GM23248 (cell line): ENCODE results near the gene ARHGEF11. TPM values are rescaled to one million over a fixed set of nuclear protein-coding genes. Genes with fewer than 3 reads are reported as not detected.

Source experiments
- DNase-seq: peaks from one replicate; pipeline ENCODE4 v3.0.0-alpha.2; 2015
- H2AFZ ChIP-seq: fragments of 200-600 bp; sonication (generic); 2 replicates; pipeline ENCODE4 v1.6.1; 2016; ENCODE audit warnings: antibody characterized with exemption
- H3F3A ChIP-seq: fragments of 200-600 bp; sonication (generic); 2 replicates; pipeline ENCODE4 v1.6.1; 2016; ENCODE audit warnings: mild to moderate bottlenecking, antibody characterized with exemption, mixed run types; ENCODE audit not compliant: insufficient read depth
- H3K27ac ChIP-seq: fragments of 200-600 bp; sonication (generic); 2 replicates; pipeline ENCODE4 v1.5.1; 2016; ENCODE audit warnings: mild to moderate bottlenecking
- H3K27me3 ChIP-seq: fragments of 200-600 bp; sonication (generic); replicated peaks from 2 replicates; pipeline ENCODE4 v1.6.1; 2016; ENCODE audit warnings: mild to moderate bottlenecking; ENCODE audit not compliant: insufficient read depth
- H3K36me3 ChIP-seq: fragments of 200-600 bp; sonication (generic); 2 replicates; pipeline ENCODE4 v1.6.1; 2016; ENCODE audit warnings: low read depth, mild to moderate bottlenecking
- H3K4me1 ChIP-seq: fragments of 200-600 bp; sonication (generic); 2 replicates; pipeline ENCODE4 v1.6.1; 2016; ENCODE audit warnings: mild to moderate bottlenecking; ENCODE audit not compliant: insufficient read depth
- H3K4me2 ChIP-seq: fragments of 200-600 bp; sonication (generic); one replicate; pipeline ENCODE4 v1.6.1; 2016; ENCODE audit warnings: mild to moderate bottlenecking; ENCODE audit not compliant: unreplicated experiment
- H3K4me3 ChIP-seq: fragments of 200-600 bp; sonication (generic); 2 replicates; pipeline ENCODE4 v1.5.1; 2016; ENCODE audit warnings: mild to moderate bottlenecking
- H3K79me2 ChIP-seq: fragments of 200-600 bp; sonication (generic); 2 replicates; pipeline ENCODE4 v1.6.1; 2016; ENCODE audit warnings: mild to moderate bottlenecking; ENCODE audit not compliant: insufficient read depth
- H3K9ac ChIP-seq: fragments of 200-600 bp; sonication (generic); 2 replicates; pipeline ENCODE4 v1.6.1; 2016; ENCODE audit warnings: mild to moderate bottlenecking
- H3K9me2 ChIP-seq: fragments of 200-600 bp; sonication (generic); 2 replicates; pipeline ENCODE4 v1.6.1; 2016; ENCODE audit warnings: mixed run types, mild to moderate bottlenecking, moderate library complexity; ENCODE audit not compliant: insufficient read depth
- H3K9me3 ChIP-seq: fragments of 200-600 bp; sonication (generic); one replicate; pipeline ENCODE4 v1.6.1; 2017; ENCODE audit warnings: low read depth
- H4K20me1 ChIP-seq: fragments of 200-600 bp; sonication (generic); 2 replicates; pipeline ENCODE4 v1.6.0; 2016; ENCODE audit not compliant: insufficient read depth
- EZH2 ChIP-seq: fragments of 200-600 bp; sonication (generic); IDR thresholded peaks from 2 replicates; pipeline ENCODE4 v1.6.1; 2018; ENCODE audit warnings: antibody characterized with exemption, mild to moderate bottlenecking; ENCODE audit not compliant: insufficient read depth, poor library complexity, severe bottlenecking
- EZH2phosphoT487 ChIP-seq: fragments of 200-600 bp; sonication (generic); IDR thresholded peaks from 2 replicates; pipeline ENCODE4 v1.6.1; 2018; ENCODE audit warnings: antibody characterized with exemption, moderate library complexity, mild to moderate bottlenecking, low read depth; ENCODE audit not compliant: insufficient read depth
- WGBS, 2 experiments: methylation state at CpG; one replicate each; pipeline ENCODE4 v1.1.6; 2015 to 2017; ENCODE audit warnings: low lambda C conversion rate in 2 of 2, low coverage in 1 of 2; ENCODE audit errors: missing lambda C conversion rate in 2 of 2; 5-methylcytosine and 5-hydroxymethylcytosine counted together
- in situ Hi-C: fragments of 300-500 bp; cut with MboI; formaldehyde crosslinking; loops from 2 replicates; pipeline ENCODE4 v1.15.0; 2020
- polyA plus RNA-seq: library from polyadenylated mRNA; unstranded; fragments of >200 nt; fragmentation: Nextera tagmentation; extraction: Ambion mirVana; gene quantifications from 2 replicates; pipeline ENCODE4 v1.2.1, GENCODE V29; 2016
- total RNA-seq: library from RNA; depleted of rRNA; stranded (reverse); fragments of >200 nt; shearing (Covaris generic); gene quantifications from 2 replicates; pipeline ENCODE4 v1.2.3, GENCODE V29; 2014

Gene ARHGEF11
- total and polyA plus RNA-seq, 2 experiments from 2014 or later, result 13.3 to 23.0 TPM

- H3K27me3 ChIP-seq, result no peaks in the 10 kb centered on the region
- H3K9me3 ChIP-seq, result no peaks in the 10 kb centered on the region
- no peak overlapping the region for H3K9ac ChIP-seq
- 90 to 94% methylated on average over 7 of the region's 7 CpGs for whole genome bisulfite sequencing, 2 experiments
- peaks cover 16% of the 10 kb centered on the region; the same call in 1 of the 2 replicates for H3K36me3 ChIP-seq
- H3K4me2 ChIP-seq, result no peak overlapping the region
- no peaks in the 10 kb centered on the region for H3K4me1 ChIP-seq
- in situ Hi-C loops, result no loop called here
- H2AFZ ChIP-seq, result no peak overlapping the region
- TF ChIP-seq EZH2phosphoT487, result no peak
- TF ChIP-seq EZH2, result no peak
- H3F3A ChIP-seq, result no peaks in the 10 kb centered on the region
- H3K79me2 ChIP-seq, result no peaks in the 10 kb centered on the region
- H3K4me3 ChIP-seq, result no peak overlapping the region
- DNase-seq, result no peak
- no peak overlapping the region for H3K27ac ChIP-seq
- H4K20me1 ChIP-seq, result no peaks in the 10 kb centered on the region
- no peaks in the 10 kb centered on the region for H3K9me2 ChIP-seq
Observed at GRCh38 chr1:156942576-156942975, 103.0 kb downstream of the ARHGEF11 start.

GRCh38 chr1:156942176-156942575, 103.4 kb downstream of the ARHGEF11 start:
- Histone ChIP-seq H3K36me3 (peaks cover 16% of the 10 kb centered on the region; the same call in 1 of the 2 replicates), H3K27me3 (no peaks in the 10 kb centered on the region), H3K79me2 (no peaks in the 10 kb centered on the region), H3K9me2 (no peaks in the 10 kb centered on the region), H3F3A (no peaks in the 10 kb centered on the region), H3K4me1 (no peaks in the 10 kb centered on the region), H4K20me1 (no peaks in the 10 kb centered on the region), H3K9ac (no peak overlapping the region), H3K4me2 (no peak overlapping the region), H2AFZ (no peak overlapping the region), H3K9me3 (no peaks in the 10 kb centered on the region), H3K4me3 (no peak overlapping the region), H3K27ac (no peak overlapping the region)
- in situ Hi-C loops, result no loop called here
- TF ChIP-seq EZH2, result no peak
- no peak for TF ChIP-seq EZH2phosphoT487
- DNase-seq, result no peak
- WGBS, 2 experiments, result 81 to 87% methylated on average over 3 of the region's 3 CpGs

GRCh38 chr1:156941675-156942074, 103.9 kb downstream of the ARHGEF11 start:
- H3F3A ChIP-seq, result no peaks in the 10 kb centered on the region
- H3K36me3 ChIP-seq, result peaks cover 11% of the 10 kb centered on the region; the same call in 1 of the 2 replicates
- no peak overlapping the region for H3K4me3 ChIP-seq
- in situ Hi-C loops, result no loop called here
- no peaks in the 10 kb centered on the region for H3K9me2 ChIP-seq
- no peak for DNase-seq
- H2AFZ ChIP-seq, result no peak overlapping the region
- no peaks in the 10 kb centered on the region for H3K9me3 ChIP-seq
- no peak overlapping the region for H3K27ac ChIP-seq
- H3K9ac ChIP-seq, result no peak overlapping the region
- no peak for TF ChIP-seq EZH2
- TF ChIP-seq EZH2phosphoT487, result no peak
- 90 to 92% methylated on average over 10 of the region's 10 CpGs for WGBS, 2 experiments
- no peak overlapping the region for H3K4me2 ChIP-seq
- H3K79me2 ChIP-seq, result no peaks in the 10 kb centered on the region
- no peaks in the 10 kb centered on the region for H3K27me3 ChIP-seq
- no peaks in the 10 kb centered on the region for H4K20me1 ChIP-seq
- no peaks in the 10 kb centered on the region for H3K4me1 ChIP-seq

- Histone ChIP-seq H3K27me3 (no peaks in the 10 kb centered on the region), H3F3A (no peaks in the 10 kb centered on the region), H3K9me2 (no peaks in the 10 kb centered on the region), H3K79me2 (no peaks in the 10 kb centered on the region), H3K4me1 (no peaks in the 10 kb centered on the region), H3K27ac (no peak overlapping the region), H2AFZ (no peak overlapping the region), H4K20me1 (no peaks in the 10 kb centered on the region), H3K4me3 (no peak overlapping the region), H3K36me3 (no peaks in the 10 kb centered on the region; the same call in 1 of the 2 replicates), H3K9me3 (no peaks in the 10 kb centered on the region), H3K4me2 (no peak overlapping the region), H3K9ac (no peak overlapping the region)
- TF ChIP-seq EZH2 (no peak), EZH2phosphoT487 (no peak)
- 96 to 97% methylated on average over 13 of the region's 13 CpGs for WGBS, 2 experiments
- no peak for DNase-seq
- in situ Hi-C loops, result no loop called here
Observed at GRCh38 chr1:156939786-156940334, 105.7 kb downstream of the ARHGEF11 start.

GRCh38 chr1:156938813-156939212, 106.7 kb downstream of the ARHGEF11 start:
- H3K4me2 ChIP-seq, result no peak overlapping the region
- H3F3A ChIP-seq, result 0 out of 2 replicates have a peak, but pooled peaks cover 3% of the 10 kb centered on the region
- H4K20me1 ChIP-seq, result no peaks in the 10 kb centered on the region
- no peaks in the 10 kb centered on the region for H3K79me2 ChIP-seq
- H3K9ac ChIP-seq, result no peak overlapping the region
- H3K9me2 ChIP-seq, result no peaks in the 10 kb centered on the region
- H3K4me1 ChIP-seq, result no peaks in the 10 kb centered on the region
- no peak overlapping the region for H2AFZ ChIP-seq
- WGBS, 2 experiments, result 68 to 77% methylated on average over 7 of the region's 7 CpGs
- no peak overlapping the region for H3K27ac ChIP-seq
- H3K36me3 ChIP-seq, result no peaks in the 10 kb centered on the region; the same call in 1 of the 2 replicates
- H3K9me3 ChIP-seq, result no peaks in the 10 kb centered on the region
- TF ChIP-seq EZH2phosphoT487 (no peak), EZH2 (no peak)
- H3K4me3 ChIP-seq, result no peak overlapping the region
- in situ Hi-C loops, result no loop called here
- no peaks in the 10 kb centered on the region for H3K27me3 ChIP-seq
- DNase-seq, result no peak
